ENCODE results near the gene HEMGN. TPM values are rescaled to one million over a fixed set of nuclear protein-coding genes. Genes with fewer than 3 reads are reported as not detected.

Gene HEMGN
- total RNA-seq, 4 donors from 2014 or later: 0.65 TPM; not detected in 3

GRCh38 chr9:97981846-97982682 lies 44.1 kb upstream of the HEMGN start:
- TF ChIP-seq, protein P1, sequence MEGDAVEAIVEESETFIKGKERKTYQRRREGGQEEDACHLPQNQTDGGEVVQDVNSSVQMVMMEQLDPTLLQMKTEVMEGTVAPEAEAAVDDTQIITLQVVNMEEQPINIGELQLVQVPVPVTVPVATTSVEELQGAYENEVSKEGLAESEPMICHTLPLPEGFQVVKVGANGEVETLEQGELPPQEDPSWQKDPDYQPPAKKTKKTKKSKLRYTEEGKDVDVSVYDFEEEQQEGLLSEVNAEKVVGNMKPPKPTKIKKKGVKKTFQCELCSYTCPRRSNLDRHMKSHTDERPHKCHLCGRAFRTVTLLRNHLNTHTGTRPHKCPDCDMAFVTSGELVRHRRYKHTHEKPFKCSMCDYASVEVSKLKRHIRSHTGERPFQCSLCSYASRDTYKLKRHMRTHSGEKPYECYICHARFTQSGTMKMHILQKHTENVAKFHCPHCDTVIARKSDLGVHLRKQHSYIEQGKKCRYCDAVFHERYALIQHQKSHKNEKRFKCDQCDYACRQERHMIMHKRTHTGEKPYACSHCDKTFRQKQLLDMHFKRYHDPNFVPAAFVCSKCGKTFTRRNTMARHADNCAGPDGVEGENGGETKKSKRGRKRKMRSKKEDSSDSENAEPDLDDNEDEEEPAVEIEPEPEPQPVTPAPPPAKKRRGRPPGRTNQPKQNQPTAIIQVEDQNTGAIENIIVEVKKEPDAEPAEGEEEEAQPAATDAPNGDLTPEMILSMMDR (IDR thresholded peaks at IDR 0.05; ENCODE audit: low read depth): no peak

- TF ChIP-seq, protein P1 (IDR thresholded peaks at IDR 0.05; ENCODE audit: low read depth): no peak
Measured at GRCh38 chr9:97980918-97981845, 43.2 kb upstream of the HEMGN start.

GRCh38 chr9:97980479-97980803 lies 42.5 kb upstream of the HEMGN start:
- TF ChIP-seq, protein P1 (IDR thresholded peaks at IDR 0.05; ENCODE audit: low read depth): no peak

GRCh38 chr9:97979788-97980478 lies 42.0 kb upstream of the HEMGN start:
- TF ChIP-seq, protein P1 (IDR thresholded peaks at IDR 0.05; ENCODE audit: low read depth): no peak

DNA sequence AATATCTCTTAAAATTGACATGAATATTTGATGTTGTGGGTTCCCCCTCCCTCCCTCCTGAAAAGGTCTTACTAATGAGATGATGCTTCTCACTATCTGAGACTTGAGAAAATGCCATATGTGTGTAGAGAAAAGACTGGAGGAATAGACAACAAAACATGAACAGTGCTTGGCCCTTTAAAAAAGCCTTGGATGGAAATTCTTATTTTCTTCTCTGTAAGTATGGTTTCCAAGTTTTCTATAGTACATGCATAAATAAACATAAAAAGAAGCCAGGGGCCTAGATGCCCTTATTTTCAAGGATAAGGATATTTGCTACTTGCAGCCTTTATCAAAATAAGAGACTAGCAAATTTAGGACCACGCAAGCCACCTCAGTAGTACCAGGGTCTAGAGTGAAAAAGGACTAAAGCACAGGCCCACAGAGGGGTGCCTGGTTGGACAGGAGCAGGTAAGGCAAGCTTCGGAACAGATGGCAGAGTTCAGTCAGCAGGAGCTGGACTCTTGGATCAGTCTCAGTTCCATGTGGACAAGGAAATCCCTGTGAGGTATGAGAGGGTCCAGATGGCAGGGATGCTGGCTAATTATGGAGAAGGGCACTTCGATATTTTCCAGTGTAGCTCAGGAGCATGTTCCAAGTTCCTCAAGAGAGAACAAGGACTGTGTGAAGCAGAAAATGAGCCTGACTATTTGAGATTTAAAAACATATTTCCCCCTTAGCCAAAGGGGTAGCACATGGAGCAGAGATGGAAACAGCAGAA lies 40.6 kb upstream of the HEMGN start:
- TF ChIP-seq, protein P1 (IDR thresholded peaks at IDR 0.05; ENCODE audit: low read depth): no peak

DNA sequence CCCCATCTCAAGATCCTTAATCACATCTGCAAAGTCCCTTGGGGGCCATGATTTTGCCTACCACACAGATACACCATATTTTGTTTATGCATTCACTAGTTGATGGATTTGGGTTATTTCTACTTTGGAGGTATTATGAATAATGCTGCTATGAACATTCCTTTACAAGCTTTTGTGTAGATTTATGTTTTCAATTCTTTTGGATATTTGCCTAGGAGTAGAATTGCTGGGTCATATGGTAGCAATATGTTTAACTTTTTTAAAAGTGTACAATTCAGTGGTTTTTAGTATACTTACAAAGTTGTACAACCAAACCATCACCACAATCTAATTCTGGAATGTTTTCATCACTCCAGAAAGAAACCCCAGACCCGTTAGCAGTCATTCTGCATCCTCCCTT lies 37.4 kb upstream of the HEMGN start:
- TF ChIP-seq, protein P1 (IDR thresholded peaks at IDR 0.05; ENCODE audit: low read depth): no peak

Data from subcutaneous adipose tissue (tissue), 4 donors.